ENCODE results near the gene LILRB1. TPM values are rescaled to one million over a fixed set of nuclear protein-coding genes. Genes with fewer than 3 reads are reported as not detected.

Gene LILRB1
- total and polyA plus RNA-seq, 2 donors (not counting 3 experiments of a cell fraction or from before 2014, with no cell fraction given) = not detected

GRCh38 chr19:54653181-54653809 is 23.0 kb downstream of the LILRB1 start:
- peak; percentile 22 for DNase-seq (ENCODE audit: low read depth, low spot score)
- peak; percentile 56 for FAIRE-seq
- Histone ChIP-seq H3K4me1 (ENCODE audit: control insufficient read depth, extremely low read depth, insufficient read depth, low read length) (no peaks in the 10 kb centered on the region), H4K20me1 (replicated peaks; ENCODE audit: control insufficient read depth, extremely low read depth, insufficient read depth, low read length) (no peaks in the 10 kb centered on the region), H2AFZ (ENCODE audit: low read depth, low read length) (no peak overlapping the region), H3K9ac (replicated peaks; ENCODE audit: extremely low read depth, insufficient read depth, low read length) (no peak overlapping the region), H3K27ac (ENCODE audit: insufficient read depth, low read depth, low read length) (no peak overlapping the region), H3K9me3 (replicated peaks; ENCODE audit: control insufficient read depth, insufficient read depth, low read length) (no peaks in the 10 kb centered on the region), H3K36me3 (ENCODE audit: control insufficient read depth in 2 of 2, extremely low read depth in 1 of 2, insufficient read depth in 2 of 2, low read length in 2 of 2) (no peaks in the 10 kb centered on the region), H3K4me2 (ENCODE audit: insufficient read depth, low read length) (no peak overlapping the region), H3K79me2 (ENCODE audit: control insufficient read depth, insufficient read depth, low read length) (no peaks in the 10 kb centered on the region), H3K9me1 (replicated peaks; ENCODE audit: control insufficient read depth, extremely low read depth, insufficient read depth, low read length) (no peaks in the 10 kb centered on the region), H3K4me3 (replicated peaks in 1 of 3; ENCODE audit: insufficient read depth in 1 of 3, low read depth in 1 of 3, low read length in 3 of 3) (no peak overlapping the region), H3K27me3 (ENCODE audit: control insufficient read depth in 2 of 2, insufficient read depth in 2 of 2, low read length in 2 of 2) (no peaks in the 10 kb centered on the region)
- peak; percentile 29 to 31 for TF ChIP-seq CTCF (IDR thresholded peaks at IDR 0.05; ENCODE audit: extremely low read depth in 1 of 2, insufficient read depth in 1 of 2, low read depth in 1 of 2, low read length in 2 of 2)
- no peak for TF ChIP-seq GATA2 (IDR thresholded peaks at IDR 0.05; ENCODE audit: insufficient read depth, insufficient read length, low read depth, low read length)
- CTCF ChIA-PET = interaction anchor here (1.0 to 4.2 kb wide), 3 partner anchors 16 to 158 kb away, joined by 3 to 28 read pairs (median 4); no protein-coding TSS in a partner anchor
- intact Hi-C loops (cut with micrococcal nuclease) = loop anchor here (1.0 kb wide), 1 partner anchor 172 kb away; no protein-coding TSS in a partner anchor
- no TSS peak for BruUV-seq (replicated peaks)
- POLR2A ChIA-PET = no interaction called here
- dilution Hi-C loops (cut with MboI; ENCODE audit: extremely low pct_ligation_motif_present, low sequenced_read_pairs) = no loop called here
